ENCODE measurements around the gene C16orf90.

DNA sequence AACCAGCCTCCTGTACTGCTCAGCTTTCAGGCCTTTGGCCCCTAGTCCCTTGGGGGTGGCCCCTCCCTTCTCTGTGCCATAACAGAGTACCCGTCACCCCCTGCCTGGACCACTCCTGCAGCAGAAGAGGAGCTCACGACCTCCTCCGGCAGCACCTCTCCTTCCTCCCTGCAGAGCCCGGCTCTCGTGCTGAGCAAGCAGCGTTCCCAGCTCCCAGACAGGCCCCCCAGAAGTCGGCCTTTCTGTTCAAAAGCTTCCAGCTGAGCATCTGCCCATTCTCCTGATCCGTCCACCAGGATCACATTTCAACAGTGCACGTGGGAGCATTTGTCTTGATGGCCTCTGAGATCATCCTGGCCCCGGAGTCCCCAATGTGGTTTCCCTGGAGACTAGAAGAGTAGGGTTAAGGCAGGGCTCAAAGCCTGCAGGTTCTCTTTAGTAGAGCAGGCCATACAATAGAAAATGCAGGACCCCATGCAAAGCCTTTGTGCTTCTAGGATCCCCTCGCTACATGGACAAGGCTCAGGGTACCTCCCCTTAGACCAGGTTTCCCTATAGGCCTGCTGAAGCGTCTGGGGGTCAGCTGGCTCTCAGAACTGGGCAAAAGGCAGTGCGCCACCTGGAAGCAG lies 46.4 kb upstream of the C16orf90 start:
- TF ChIP-seq, protein P1, sequence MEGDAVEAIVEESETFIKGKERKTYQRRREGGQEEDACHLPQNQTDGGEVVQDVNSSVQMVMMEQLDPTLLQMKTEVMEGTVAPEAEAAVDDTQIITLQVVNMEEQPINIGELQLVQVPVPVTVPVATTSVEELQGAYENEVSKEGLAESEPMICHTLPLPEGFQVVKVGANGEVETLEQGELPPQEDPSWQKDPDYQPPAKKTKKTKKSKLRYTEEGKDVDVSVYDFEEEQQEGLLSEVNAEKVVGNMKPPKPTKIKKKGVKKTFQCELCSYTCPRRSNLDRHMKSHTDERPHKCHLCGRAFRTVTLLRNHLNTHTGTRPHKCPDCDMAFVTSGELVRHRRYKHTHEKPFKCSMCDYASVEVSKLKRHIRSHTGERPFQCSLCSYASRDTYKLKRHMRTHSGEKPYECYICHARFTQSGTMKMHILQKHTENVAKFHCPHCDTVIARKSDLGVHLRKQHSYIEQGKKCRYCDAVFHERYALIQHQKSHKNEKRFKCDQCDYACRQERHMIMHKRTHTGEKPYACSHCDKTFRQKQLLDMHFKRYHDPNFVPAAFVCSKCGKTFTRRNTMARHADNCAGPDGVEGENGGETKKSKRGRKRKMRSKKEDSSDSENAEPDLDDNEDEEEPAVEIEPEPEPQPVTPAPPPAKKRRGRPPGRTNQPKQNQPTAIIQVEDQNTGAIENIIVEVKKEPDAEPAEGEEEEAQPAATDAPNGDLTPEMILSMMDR (IDR thresholded peaks at IDR 0.05), result no peak
- TF ChIP-seq EZH2 (IDR thresholded peaks at IDR 0.05; ENCODE audit: borderline replicate concordance, insufficient read depth, low read depth, low read length, poor library complexity, severe bottlenecking), result no peak

Data from B cell (primary cell).